GM19372 (cell line): ENCODE measurements around the gene OXLD1.
"Not testable (repeated sequence)": the region's sequence is repeated elsewhere in the genome, so short reads cannot be mapped to it uniquely, and the experiment has no call there.

ENCODE experiments used
- ATAC-seq: cut with Tn5 transposase; IDR thresholded peaks from one replicate; pipeline ENCODE4 v1.9.1; 2021; ENCODE audit warnings: mild to moderate bottlenecking, low read depth, moderate library complexity; ENCODE audit not compliant: unreplicated experiment

OXLD1 gene

DNA sequence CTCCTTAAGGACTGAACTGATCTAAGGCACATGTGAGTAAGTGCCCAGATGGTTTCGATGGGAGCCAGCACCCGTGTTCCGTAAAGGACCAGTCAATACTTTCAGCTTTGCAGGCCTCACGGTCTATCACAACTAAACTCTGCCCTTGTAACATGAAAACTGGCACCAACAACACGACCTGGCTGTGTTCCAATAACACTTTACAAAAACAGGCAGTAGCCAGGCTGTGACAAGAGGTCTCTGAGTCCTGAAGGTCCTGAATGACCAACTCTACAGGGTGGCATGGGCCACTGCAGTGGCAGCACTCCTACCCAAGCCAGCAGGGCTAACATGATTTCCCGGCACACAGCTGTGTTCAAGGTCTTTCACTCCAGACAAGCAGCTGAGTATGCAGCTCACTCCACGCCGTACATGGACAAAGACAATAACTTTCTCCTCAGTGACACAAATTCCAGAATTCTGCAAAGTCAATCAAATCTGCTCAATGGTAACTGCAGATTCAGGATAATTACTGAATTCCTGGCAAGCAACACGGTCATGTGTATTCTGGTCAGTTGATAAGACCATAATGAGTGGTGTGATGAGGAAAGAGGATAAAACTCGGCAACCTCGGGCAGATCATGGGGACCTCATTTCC, 44.8 kb downstream of the OXLD1 start:
- ATAC-seq = no peak

DNA sequence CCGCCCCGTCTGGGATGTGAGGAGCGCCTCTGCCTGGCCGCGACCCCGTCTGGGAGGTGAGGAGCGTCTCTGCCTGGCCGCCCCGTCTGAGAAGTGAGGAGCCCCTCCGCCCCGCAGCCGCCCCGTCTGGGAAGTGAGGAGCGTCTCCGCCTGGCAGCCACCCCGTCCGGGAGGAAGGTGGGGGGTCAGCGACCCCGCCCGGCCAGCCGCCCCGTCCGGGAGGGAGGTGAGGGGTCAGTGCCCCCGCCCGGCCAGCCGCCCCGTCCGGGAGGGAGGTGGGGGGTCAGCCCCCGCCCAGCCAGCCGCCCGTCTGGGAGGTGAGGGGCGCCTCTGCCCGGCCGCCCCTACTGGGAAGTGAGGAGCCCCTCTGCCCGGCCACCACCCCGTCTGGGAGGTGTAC, 48.1 kb downstream of the OXLD1 start:
- not testable (repeated sequence) for ATAC-seq

DNA sequence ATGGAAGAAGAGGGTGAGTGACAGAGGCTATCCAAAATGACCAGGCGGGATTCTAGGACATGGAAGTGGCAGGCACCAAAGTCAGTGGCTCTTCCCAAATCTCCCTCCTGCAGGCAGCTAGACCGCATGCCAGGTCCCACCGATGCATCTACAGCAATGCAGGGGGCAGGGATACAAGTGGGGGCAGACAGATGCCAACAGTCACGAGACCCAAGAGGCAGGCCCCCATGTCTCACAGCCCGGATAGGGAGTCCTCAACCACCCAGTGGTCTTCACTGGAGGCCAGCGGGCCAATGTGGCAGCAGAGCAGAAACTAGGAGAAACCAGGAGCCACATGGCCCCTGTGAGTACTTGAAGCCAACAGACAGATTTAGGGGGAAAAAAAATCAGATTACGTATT, 49.5 kb downstream of the OXLD1 start:
- no peak for ATAC-seq

DNA sequence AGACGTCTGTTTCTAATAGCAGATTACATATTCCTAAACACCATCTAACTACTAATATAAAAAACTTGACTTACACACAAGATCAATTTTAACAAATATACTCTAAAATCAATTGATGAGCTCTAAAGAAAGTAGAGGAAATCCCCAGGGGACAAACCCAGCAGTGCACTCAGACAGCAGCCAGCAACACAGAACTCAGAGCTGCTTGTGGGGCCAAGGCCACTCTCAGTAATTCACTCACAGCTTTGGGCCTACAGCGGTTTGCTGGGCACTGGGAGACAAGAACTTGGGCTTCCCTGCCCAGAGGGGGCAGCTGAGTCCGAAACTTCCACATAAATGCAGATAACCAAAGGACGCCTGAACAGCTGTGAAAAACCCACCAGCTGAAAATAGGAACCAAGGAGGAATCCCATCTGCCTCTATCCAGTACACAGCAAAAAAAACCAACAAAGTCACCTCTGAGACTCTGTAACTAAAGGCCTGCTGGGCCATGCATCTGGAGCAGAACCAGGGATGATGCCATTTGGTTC, 50.9 kb downstream of the OXLD1 start:
- ATAC-seq = no peak
